Spinal cord (tissue), 10 donors: ENCODE measurements around the gene AAR2. TPM values are rescaled to one million over a fixed set of nuclear protein-coding genes. Genes with fewer than 3 reads are reported as not detected.

ENCODE experiments used
- DNase-seq, 6 donors: peaks; one replicate each; pipeline versions ENCODE4 v3.0.0 to v3.0.0-alpha.2; 2013 to 2015; ENCODE audit warnings: low spot score in 6 of 6, low read depth in 4 of 6
- H3K27ac ChIP-seq: one replicate; pipeline ENCODE4 v1.5.1; 2013; ENCODE audit warnings: low read depth, low read length, control low read depth
- H3K27me3 ChIP-seq: one replicate; pipeline ENCODE4 v1.6.1; 2013; ENCODE audit warnings: low read length; ENCODE audit not compliant: control insufficient read depth, insufficient read depth
- H3K36me3 ChIP-seq: one replicate; pipeline ENCODE4 v1.6.1; 2013; ENCODE audit warnings: low read length; ENCODE audit not compliant: control insufficient read depth, insufficient read depth
- H3K4me1 ChIP-seq: one replicate; pipeline ENCODE4 v1.6.1; 2013; ENCODE audit warnings: low read length; ENCODE audit not compliant: control insufficient read depth, insufficient read depth
- H3K4me3 ChIP-seq: one replicate; pipeline ENCODE4 v1.5.1; 2013; ENCODE audit warnings: low read depth, low read length, control low read depth
- H3K9me3 ChIP-seq: one replicate; pipeline ENCODE4 v1.6.1; 2013; ENCODE audit warnings: low read length; ENCODE audit not compliant: control insufficient read depth, insufficient read depth
- WGBS: methylation state at CpG from one replicate; pipeline ENCODE4 v1.1.5; 2013; ENCODE audit warnings: missing lambda C conversion rate; ENCODE audit not compliant: insufficient coverage; 5-methylcytosine and 5-hydroxymethylcytosine counted together
- polyA plus RNA-seq, 2 donors: library from polyadenylated mRNA; unstranded; fragments of 120-200 nt; gene quantifications; one replicate each; pipeline ENCODE4 v1.2.1, GENCODE V29; 2013; ENCODE audit not compliant: insufficient read length in 2 of 2
- total RNA-seq, 2 donors: library from RNA; depleted of rRNA in 1 of 2; stranded (reverse); fragments of 120-200 nt in 1 of 2; fragments of >200 nt in 1 of 2; gene quantifications; one replicate each; pipeline versions ENCODE4 v1.2.3 to v1.2.4, GENCODE V29; 2013 to 2014
- donor health status: healthy.

AAR2 gene
- total and polyA plus RNA-seq, 4 donors = 27.4 to 38.0 (median 31.4) TPM

- Histone ChIP-seq H3K9me3 (no peaks in the 10 kb centered on the region), H3K4me1 (no peaks in the 10 kb centered on the region), H3K36me3 (no peaks in the 10 kb centered on the region), H3K4me3 (no peak overlapping the region), H3K27ac (no peak overlapping the region), H3K27me3 (no peaks in the 10 kb centered on the region)
- DNase-seq = no peak
- WGBS = 85% methylated on average over 10 of the region's 11 CpGs
Measured at GRCh38 chr20:36285746-36286447, 49.6 kb downstream of the AAR2 start.

- H3K27me3 ChIP-seq = peaks cover 18% of the 10 kb centered on the region
- H3K27ac ChIP-seq = no peak overlapping the region
- no peaks in the 10 kb centered on the region for H3K36me3 ChIP-seq
- no peak overlapping the region for H3K4me3 ChIP-seq
- WGBS = 60% methylated on average over 4 of the region's 5 CpGs
- no peaks in the 10 kb centered on the region for H3K9me3 ChIP-seq
- no peak for DNase-seq
- H3K4me1 ChIP-seq = no peaks in the 10 kb centered on the region
Measured at GRCh38 chr20:36297656-36298055, 61.4 kb downstream of the AAR2 start.

- DNase-seq = no peak
- peaks cover 22% of the 10 kb centered on the region for H3K27me3 ChIP-seq
- H3K36me3 ChIP-seq = no peaks in the 10 kb centered on the region
- H3K4me1 ChIP-seq = no peaks in the 10 kb centered on the region
- no peaks in the 10 kb centered on the region for H3K9me3 ChIP-seq
- WGBS = 83% methylated on average over 3 of the region's 3 CpGs
- no peak overlapping the region for H3K27ac ChIP-seq
- H3K4me3 ChIP-seq = no peak overlapping the region
Measured at GRCh38 chr20:36298061-36298460, 61.8 kb downstream of the AAR2 start.

- DNase-seq = no peak
- no peaks in the 10 kb centered on the region for H3K36me3 ChIP-seq
- H3K4me1 ChIP-seq = no peaks in the 10 kb centered on the region
- H3K27me3 ChIP-seq = peaks cover 30% of the 10 kb centered on the region
- 64% methylated on average over 8 of the region's 11 CpGs for WGBS
- no peak overlapping the region for H3K27ac ChIP-seq
- H3K4me3 ChIP-seq = no peak overlapping the region
- H3K9me3 ChIP-seq = no peaks in the 10 kb centered on the region
Measured at GRCh38 chr20:36298795-36299339, 62.6 kb downstream of the AAR2 start.

- Histone ChIP-seq H3K27ac (no peak overlapping the region), H3K36me3 (no peaks in the 10 kb centered on the region), H3K4me3 (no peak overlapping the region), H3K27me3 (peaks cover 32% of the 10 kb centered on the region), H3K9me3 (no peaks in the 10 kb centered on the region), H3K4me1 (no peaks in the 10 kb centered on the region)
- DNase-seq = no peak
- WGBS = 80% methylated on average over 2 of the region's 4 CpGs
Measured at GRCh38 chr20:36299459-36299858, 63.2 kb downstream of the AAR2 start.

- Histone ChIP-seq H3K4me1 (peaks cover 12% of the 10 kb centered on the region), H3K36me3 (no peaks in the 10 kb centered on the region), H3K4me3 (no peak overlapping the region), H3K27me3 (peaks cover 47% of the 10 kb centered on the region), H3K27ac (no peak overlapping the region), H3K9me3 (no peaks in the 10 kb centered on the region)
- no peak for DNase-seq
- WGBS = 67% methylated on average over 7 of the region's 7 CpGs
Measured at GRCh38 chr20:36301359-36302119, 65.3 kb downstream of the AAR2 start.

GRCh38 chr20:36303020-36303595 is 66.8 kb downstream of the AAR2 start:
- H3K36me3 ChIP-seq = no peaks in the 10 kb centered on the region
- no peak overlapping the region for H3K27ac ChIP-seq
- 16% methylated on average over 13 of the region's 14 CpGs for WGBS
- peaks cover 56% of the 10 kb centered on the region for H3K27me3 ChIP-seq
- no peak overlapping the region for H3K4me3 ChIP-seq
- no peak for DNase-seq
- no peaks in the 10 kb centered on the region for H3K9me3 ChIP-seq
- H3K4me1 ChIP-seq = peaks cover 28% of the 10 kb centered on the region

- DNase-seq = no peak
- WGBS = 70% methylated on average over 1 of the region's 1 CpG
- Histone ChIP-seq H3K27me3 (peaks cover 55% of the 10 kb centered on the region), H3K4me3 (no peak overlapping the region), H3K27ac (no peak overlapping the region), H3K9me3 (no peaks in the 10 kb centered on the region), H3K4me1 (peaks cover 33% of the 10 kb centered on the region), H3K36me3 (no peaks in the 10 kb centered on the region)
Measured at GRCh38 chr20:36303831-36304230, 67.6 kb downstream of the AAR2 start.

- DNase-seq = no peak
- Histone ChIP-seq H3K27ac (no peak overlapping the region), H3K36me3 (no peaks in the 10 kb centered on the region), H3K4me1 (peaks cover 41% of the 10 kb centered on the region), H3K27me3 (peaks cover 50% of the 10 kb centered on the region), H3K9me3 (no peaks in the 10 kb centered on the region), H3K4me3 (no peak overlapping the region)
- 40% methylated on average over 9 of the region's 10 CpGs for WGBS
Measured at GRCh38 chr20:36304786-36305495, 68.7 kb downstream of the AAR2 start.
